Gastroesophageal sphincter (tissue), 4 donors: ENCODE measurements around the gene PAK1IP1. TPM values are rescaled to one million over a fixed set of nuclear protein-coding genes. Genes with fewer than 3 reads are reported as not detected.

Experiments used
- ATAC-seq: fragments of 150-250 bp; one replicate; pipeline ENCODE4 v1.9.1; 2016; ENCODE audit warnings: mild to moderate bottlenecking, moderate library complexity
- H3K27ac ChIP-seq, 4 donors: fragments of 200-600 bp; sonication (generic) in 3 of 4; 1 replicate in 3 of 4; 2 replicates in 1 of 4; pipeline ENCODE4 v1.5.1; 2016 to 2019
- H3K27me3 ChIP-seq: fragments of 200-600 bp; sonication (generic); one replicate; pipeline ENCODE4 v1.5.1; 2019
- H3K36me3 ChIP-seq, 2 donors: fragments of 200-600 bp; sonication (generic); one replicate each; pipeline ENCODE4 v1.5.1; 2019; ENCODE audit warnings: control low read depth in 1 of 2
- H3K4me1 ChIP-seq, 3 donors: fragments of 200-600 bp; sonication (generic); 1 replicate in 2 of 3; 2 replicates in 1 of 3; pipeline ENCODE4 v1.5.1; 2016 to 2019; ENCODE audit warnings: control low read depth in 2 of 3
- H3K4me3 ChIP-seq, 2 donors: fragments of 200-600 bp; sonication (generic); one replicate each; pipeline ENCODE4 v1.5.1; 2019; ENCODE audit warnings: mild to moderate bottlenecking in 1 of 2, moderate library complexity in 1 of 2
- H3K9me3 ChIP-seq, 3 donors: fragments of 200-600 bp; sonication (generic); one replicate each; pipeline ENCODE4 v1.5.1; 2017 to 2019; ENCODE audit warnings: control low read depth in 2 of 3
- CTCF ChIP-seq, 4 experiments: fragments of 200-600 bp in 2 of 4; fragments of 450-650 bp in 2 of 4; sonication (generic) in 1 of 4; IDR thresholded peaks; one replicate each; pipeline ENCODE4 v1.5.1; 2017 to 2019; ENCODE audit warnings: antibody characterized with exemption in 4 of 4, mild to moderate bottlenecking in 2 of 4, moderate library complexity in 2 of 4
- EP300 ChIP-seq: sonication (generic); formaldehyde crosslinking; IDR thresholded peaks from one replicate; pipeline ENCODE4 v1.6.1; 2017; ENCODE audit warnings: antibody characterized with exemption, mild to moderate bottlenecking
- POLR2A ChIP-seq, 2 donors: fragments of 450-650 bp; IDR thresholded peaks; one replicate each; pipeline ENCODE4 v1.6.1; 2017; ENCODE audit warnings: antibody characterized with exemption in 2 of 2, mild to moderate bottlenecking in 2 of 2, moderate library complexity in 1 of 2
- POLR2AphosphoS5 ChIP-seq: sonication (generic); formaldehyde crosslinking; IDR thresholded peaks from one replicate; pipeline ENCODE4 v1.6.1; 2017; ENCODE audit warnings: antibody characterized with exemption
- WGBS, 2 donors: methylation state at CpG; one replicate each; pipeline ENCODE4 v1.1.5; 2018; ENCODE audit warnings: low coverage in 1 of 2; 5-methylcytosine and 5-hydroxymethylcytosine counted together
- total RNA-seq, 4 donors: library from RNA; depleted of rRNA; stranded (reverse); fragments of >200 nt; gene quantifications; one replicate each; pipeline ENCODE4 v1.1.0, GENCODE V29; 2016

PAK1IP1 gene
- total RNA-seq, 4 donors from 2014 or later, result 9.4 to 14.6 (median 12.5) TPM

DNA sequence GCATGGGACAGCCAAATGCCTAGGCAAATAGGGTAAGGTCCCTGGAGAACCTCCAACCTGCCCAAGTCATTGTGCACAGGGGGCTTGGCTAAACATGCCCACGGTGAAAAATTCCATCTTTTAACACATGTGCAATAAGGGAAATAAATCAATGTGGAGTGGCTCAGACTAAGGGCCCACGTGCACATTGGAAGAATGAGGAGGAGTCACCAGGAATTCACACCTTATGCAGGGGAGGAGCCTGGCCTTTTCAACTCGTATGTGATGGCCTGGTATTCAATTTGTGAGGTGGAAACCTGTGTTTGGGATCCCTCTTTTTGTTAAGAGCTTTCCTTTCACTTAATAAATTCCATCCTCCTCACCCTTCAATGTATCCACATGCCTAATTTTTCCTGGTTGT is 13.0 kb upstream of the PAK1IP1 start:
- ATAC-seq, result no peak
- WGBS, 2 donors, result 63 to 66% methylated on average over 2 to 3 of the region's 3 CpGs
- TF ChIP-seq CTCF (IDR thresholded peaks at IDR 0.05) (no peak), POLR2A (IDR thresholded peaks at IDR 0.05) (no peak), EP300 (no peak), POLR2AphosphoS5 (no peak)
- no peaks in the 10 kb centered on the region for H3K36me3 ChIP-seq
- no peaks in the 10 kb centered on the region for H3K4me1 ChIP-seq
- no peak overlapping the region for H3K4me3 ChIP-seq
- no peak overlapping the region for H3K27ac ChIP-seq
- H3K27me3 ChIP-seq, result no peaks in the 10 kb centered on the region
- H3K9me3 ChIP-seq, result no peaks in the 10 kb centered on the region

DNA sequence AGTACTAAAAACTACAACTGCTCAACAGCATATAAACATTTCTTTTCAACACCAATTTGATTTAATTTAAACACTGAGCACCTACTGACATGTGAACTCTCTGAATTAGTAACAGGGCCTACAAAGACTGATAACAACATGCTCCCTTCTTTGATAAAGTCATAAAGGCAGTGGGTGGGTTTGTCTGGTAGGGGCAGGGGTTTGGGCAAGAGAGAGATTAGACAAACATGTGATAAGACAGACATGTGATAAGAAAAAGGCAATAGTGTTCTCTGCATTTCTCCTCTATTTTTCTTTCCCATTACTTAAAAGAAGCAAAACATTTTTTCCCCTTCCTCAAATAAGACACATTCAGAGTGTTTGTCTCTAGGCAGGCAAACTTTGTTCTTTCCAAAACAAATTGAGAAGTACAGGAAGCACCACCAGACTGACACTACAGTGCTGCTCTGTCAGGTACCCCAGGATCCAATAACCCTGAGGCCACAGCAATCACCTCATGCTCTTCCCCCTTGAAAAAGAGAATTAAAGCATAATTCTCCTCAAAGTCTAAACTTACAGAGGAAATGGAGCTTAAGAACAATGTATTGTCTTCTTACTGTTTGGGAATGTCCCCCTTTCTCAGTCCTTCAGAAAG is 12.3 kb upstream of the PAK1IP1 start:
- H3K4me3 ChIP-seq, result no peak overlapping the region
- H3K27me3 ChIP-seq, result no peaks in the 10 kb centered on the region
- no peaks in the 10 kb centered on the region for H3K9me3 ChIP-seq
- no peak for ATAC-seq
- no peak overlapping the region for H3K27ac ChIP-seq
- no peak for TF ChIP-seq CTCF (IDR thresholded peaks at IDR 0.05)
- no peak for TF ChIP-seq EP300
- no peak for TF ChIP-seq POLR2AphosphoS5
- no peaks in the 10 kb centered on the region for H3K4me1 ChIP-seq
- H3K36me3 ChIP-seq, result no peaks in the 10 kb centered on the region

GRCh38 chr6:10684618-10685017 is 10.2 kb upstream of the PAK1IP1 start:
- Histone ChIP-seq H3K4me3 (no peak overlapping the region), H3K27me3 (no peaks in the 10 kb centered on the region), H3K27ac (no peak overlapping the region), H3K9me3 (no peaks in the 10 kb centered on the region), H3K36me3 (no peaks in the 10 kb centered on the region), H3K4me1 (no peaks in the 10 kb centered on the region)
- no peak for ATAC-seq
- no peak for TF ChIP-seq CTCF (IDR thresholded peaks at IDR 0.05)
- 63 to 68% methylated on average over 5 of the region's 5 CpGs for WGBS, 2 donors

DNA sequence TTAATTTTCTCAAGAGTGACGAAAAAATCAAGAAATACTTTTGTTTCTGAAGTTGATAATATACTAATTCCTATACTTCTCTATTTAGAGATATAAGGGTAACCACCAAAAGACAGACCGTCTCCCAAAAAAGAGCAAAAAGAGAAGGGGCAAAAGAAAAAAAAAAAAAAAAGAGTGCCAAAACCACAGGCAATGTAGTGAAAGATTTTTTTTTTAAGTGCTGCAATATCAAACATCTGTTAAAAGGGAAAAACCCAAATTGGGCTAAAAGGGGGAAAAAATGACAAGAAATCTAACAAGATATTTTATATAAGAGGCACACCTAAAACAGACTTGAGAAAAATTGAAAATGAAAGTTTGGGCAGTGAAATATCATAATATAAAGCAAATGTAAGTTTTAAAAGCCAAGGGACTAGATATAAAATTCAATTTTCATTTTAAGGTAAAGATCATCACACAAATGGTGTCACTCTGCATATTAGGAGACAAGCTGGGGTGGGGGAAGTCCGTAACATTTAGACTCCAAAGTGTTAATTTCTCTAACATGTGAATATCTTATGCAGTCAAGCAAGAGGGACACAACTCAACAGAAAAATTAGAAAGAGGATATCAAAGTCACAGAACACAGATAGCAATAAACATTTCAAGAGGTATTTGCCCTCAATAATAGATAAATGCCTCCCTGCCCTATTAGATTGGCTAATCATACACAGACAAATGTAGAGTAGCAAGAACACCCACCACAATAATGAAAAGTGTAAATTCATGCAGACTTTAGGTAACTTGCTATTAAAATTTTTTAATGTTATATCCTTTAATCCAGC is 9.5 kb upstream of the PAK1IP1 start:
- H3K36me3 ChIP-seq, result no peaks in the 10 kb centered on the region
- H3K9me3 ChIP-seq, result no peaks in the 10 kb centered on the region
- no peak overlapping the region for H3K4me3 ChIP-seq
- no peak overlapping the region for H3K27ac ChIP-seq
- H3K4me1 ChIP-seq, result no peaks in the 10 kb centered on the region
- ATAC-seq, result no peak
- WGBS, 2 donors, result 71 to 73% methylated on average over 3 of the region's 3 CpGs
- no peaks in the 10 kb centered on the region for H3K27me3 ChIP-seq
- TF ChIP-seq EP300, result no peak
- TF ChIP-seq POLR2AphosphoS5, result no peak
- TF ChIP-seq CTCF (IDR thresholded peaks at IDR 0.05), result no peak
- no peak for TF ChIP-seq POLR2A (IDR thresholded peaks at IDR 0.05)

GRCh38 chr6:10686901-10687300 is 7.9 kb upstream of the PAK1IP1 start:
- WGBS, 2 donors, result 79 to 84% methylated on average over 8 of the region's 8 CpGs
- no peaks in the 10 kb centered on the region for H3K27me3 ChIP-seq
- no peak for ATAC-seq
- H3K27ac ChIP-seq, result no peak overlapping the region
- H3K36me3 ChIP-seq, result no peaks in the 10 kb centered on the region
- H3K9me3 ChIP-seq, result no peaks in the 10 kb centered on the region
- H3K4me1 ChIP-seq, result no peaks in the 10 kb centered on the region
- TF ChIP-seq POLR2AphosphoS5 (no peak), EP300 (no peak), CTCF (IDR thresholded peaks at IDR 0.05) (no peak), POLR2A (IDR thresholded peaks at IDR 0.05) (no peak)
- no peak overlapping the region for H3K4me3 ChIP-seq
